GM19467 (cell line): ENCODE data around the gene PRICKLE4.

Source experiments
- ATAC-seq: cut with Tn5 transposase; IDR thresholded peaks from one replicate; pipeline ENCODE4 v1.9.1; 2021; ENCODE audit warnings: mild to moderate bottlenecking, moderate library complexity; ENCODE audit not compliant: unreplicated experiment

Gene PRICKLE4

GRCh38 chr6:41836022-41836659 lies 55.6 kb downstream of the PRICKLE4 start:
- no peak for ATAC-seq

GRCh38 chr6:41836660-41837052 lies 56.1 kb downstream of the PRICKLE4 start:
- ATAC-seq = no peak
